ENCODE results near the gene FGF9. TPM values are rescaled to one million over a fixed set of nuclear protein-coding genes. Genes with fewer than 3 reads are reported as not detected.

The FGF9 gene
- total and polyA plus RNA-seq, 2 experiments from 2014 or later: 0.65 to 0.75 TPM

GRCh38 chr13:21703846-21704245 lies 33.0 kb downstream of the FGF9 start:
- DNase-seq: no peak
- no peaks in the 10 kb centered on the region for H3F3A ChIP-seq (ENCODE audit: insufficient read depth)
- H4K20me1 ChIP-seq (ENCODE audit: insufficient read depth): no peaks in the 10 kb centered on the region
- H3K4me3 ChIP-seq: no peak overlapping the region
- no peaks in the 10 kb centered on the region for H3K4me1 ChIP-seq (ENCODE audit: insufficient read depth)
- no peaks in the 10 kb centered on the region for H3K9me3 ChIP-seq (ENCODE audit: low read depth)
- in situ Hi-C loops (cut with MboI): no loop called here
- no peak overlapping the region for H3K27ac ChIP-seq
- H3K79me2 ChIP-seq (ENCODE audit: insufficient read depth): no peaks in the 10 kb centered on the region
- H3K36me3 ChIP-seq (ENCODE audit: low read depth): no peaks in the 10 kb centered on the region
- H3K27me3 ChIP-seq (replicated peaks; ENCODE audit: insufficient read depth): no peaks in the 10 kb centered on the region; the same call in 1 of the 2 replicates
- H3K9ac ChIP-seq: no peak overlapping the region
- H2AFZ ChIP-seq: no peak overlapping the region
- no peaks in the 10 kb centered on the region for H3K9me2 ChIP-seq (ENCODE audit: insufficient read depth)
- WGBS, 2 experiments (ENCODE audit: low coverage in 1 of 2, low lambda C conversion rate in 2 of 2, missing lambda C conversion rate in 2 of 2): 81 to 84% methylated on average over 4 of the region's 4 CpGs
- TF ChIP-seq EZH2phosphoT487 (IDR thresholded peaks at IDR 0.05; ENCODE audit: insufficient read depth, low read depth) (no peak), EZH2 (IDR thresholded peaks at IDR 0.05; ENCODE audit: insufficient read depth, poor library complexity, severe bottlenecking) (no peak)
- H3K4me2 ChIP-seq (ENCODE audit: unreplicated experiment): no peak overlapping the region

- TF ChIP-seq EZH2 (IDR thresholded peaks at IDR 0.05; ENCODE audit: insufficient read depth, poor library complexity, severe bottlenecking): no peak
- no peak for TF ChIP-seq EZH2phosphoT487 (IDR thresholded peaks at IDR 0.05; ENCODE audit: insufficient read depth, low read depth)
- no peaks in the 10 kb centered on the region for H3K4me1 ChIP-seq (ENCODE audit: insufficient read depth)
- DNase-seq: no peak
- no peaks in the 10 kb centered on the region for H3K27me3 ChIP-seq (replicated peaks; ENCODE audit: insufficient read depth)
- H3K9me3 ChIP-seq (ENCODE audit: low read depth): no peaks in the 10 kb centered on the region
- no peak overlapping the region for H3K9ac ChIP-seq
- no peaks in the 10 kb centered on the region for H3K9me2 ChIP-seq (ENCODE audit: insufficient read depth)
- no peak overlapping the region for H2AFZ ChIP-seq
- no peaks in the 10 kb centered on the region for H4K20me1 ChIP-seq (ENCODE audit: insufficient read depth)
- no peak overlapping the region for H3K4me3 ChIP-seq
- H3K27ac ChIP-seq: no peak overlapping the region
- 56 to 67% methylated on average over 3 of the region's 3 CpGs for WGBS, 2 experiments (ENCODE audit: low coverage in 1 of 2, low lambda C conversion rate in 2 of 2, missing lambda C conversion rate in 2 of 2)
- H3F3A ChIP-seq (ENCODE audit: insufficient read depth): no peaks in the 10 kb centered on the region
- H3K36me3 ChIP-seq (ENCODE audit: low read depth): no peaks in the 10 kb centered on the region
- in situ Hi-C loops (cut with MboI): no loop called here
- no peaks in the 10 kb centered on the region for H3K79me2 ChIP-seq (ENCODE audit: insufficient read depth)
- no peak overlapping the region for H3K4me2 ChIP-seq (ENCODE audit: unreplicated experiment)
Measured at GRCh38 chr13:21707586-21707985, 36.7 kb downstream of the FGF9 start.

GRCh38 chr13:21709697-21710096 lies 38.8 kb downstream of the FGF9 start:
- no peaks in the 10 kb centered on the region for H3K9me3 ChIP-seq (ENCODE audit: low read depth)
- no peaks in the 10 kb centered on the region for H3K4me1 ChIP-seq (ENCODE audit: insufficient read depth)
- no peaks in the 10 kb centered on the region for H4K20me1 ChIP-seq (ENCODE audit: insufficient read depth)
- WGBS, 2 experiments (ENCODE audit: low coverage in 1 of 2, low lambda C conversion rate in 2 of 2, missing lambda C conversion rate in 2 of 2): 5 to 13% methylated on average over 1 of the region's 1 CpG
- no peaks in the 10 kb centered on the region for H3K36me3 ChIP-seq (ENCODE audit: low read depth)
- H3K27me3 ChIP-seq (replicated peaks; ENCODE audit: insufficient read depth): no peaks in the 10 kb centered on the region
- in situ Hi-C loops (cut with MboI): no loop called here
- H3K4me3 ChIP-seq: no peak overlapping the region
- no peak overlapping the region for H3K27ac ChIP-seq
- no peak for TF ChIP-seq EZH2phosphoT487 (IDR thresholded peaks at IDR 0.05; ENCODE audit: insufficient read depth, low read depth)
- TF ChIP-seq EZH2 (IDR thresholded peaks at IDR 0.05; ENCODE audit: insufficient read depth, poor library complexity, severe bottlenecking): no peak
- no peak overlapping the region for H3K9ac ChIP-seq
- H3F3A ChIP-seq (ENCODE audit: insufficient read depth): no peaks in the 10 kb centered on the region
- H3K4me2 ChIP-seq (ENCODE audit: unreplicated experiment): no peak overlapping the region
- no peaks in the 10 kb centered on the region for H3K79me2 ChIP-seq (ENCODE audit: insufficient read depth)
- H2AFZ ChIP-seq: no peak overlapping the region
- no peaks in the 10 kb centered on the region for H3K9me2 ChIP-seq (ENCODE audit: insufficient read depth)
- DNase-seq: no peak

- no peaks in the 10 kb centered on the region for H3K79me2 ChIP-seq (ENCODE audit: insufficient read depth)
- no peak overlapping the region for H2AFZ ChIP-seq
- 15 to 17% methylated on average over 2 of the region's 2 CpGs for WGBS, 2 experiments (ENCODE audit: low coverage in 1 of 2, low lambda C conversion rate in 2 of 2, missing lambda C conversion rate in 2 of 2)
- in situ Hi-C loops (cut with MboI): no loop called here
- H3K4me3 ChIP-seq: no peak overlapping the region
- H3K4me2 ChIP-seq (ENCODE audit: unreplicated experiment): no peak overlapping the region
- no peak overlapping the region for H3K9ac ChIP-seq
- no peaks in the 10 kb centered on the region for H3K9me3 ChIP-seq (ENCODE audit: low read depth)
- H3K27ac ChIP-seq: no peak overlapping the region
- DNase-seq: no peak
- H4K20me1 ChIP-seq (ENCODE audit: insufficient read depth): no peaks in the 10 kb centered on the region
- TF ChIP-seq EZH2phosphoT487 (IDR thresholded peaks at IDR 0.05; ENCODE audit: insufficient read depth, low read depth) (no peak), EZH2 (IDR thresholded peaks at IDR 0.05; ENCODE audit: insufficient read depth, poor library complexity, severe bottlenecking) (no peak)
- no peaks in the 10 kb centered on the region for H3K36me3 ChIP-seq (ENCODE audit: low read depth)
- H3K9me2 ChIP-seq (ENCODE audit: insufficient read depth): no peaks in the 10 kb centered on the region
- H3K4me1 ChIP-seq (ENCODE audit: insufficient read depth): no peaks in the 10 kb centered on the region
- H3K27me3 ChIP-seq (replicated peaks; ENCODE audit: insufficient read depth): no peaks in the 10 kb centered on the region
- H3F3A ChIP-seq (ENCODE audit: insufficient read depth): no peaks in the 10 kb centered on the region
Measured at GRCh38 chr13:21710163-21710562, 39.3 kb downstream of the FGF9 start.

GRCh38 chr13:21717817-21718216 lies 46.9 kb downstream of the FGF9 start:
- Histone ChIP-seq H2AFZ (no peak overlapping the region), H3K79me2 (ENCODE audit: insufficient read depth) (no peaks in the 10 kb centered on the region), H3K4me2 (ENCODE audit: unreplicated experiment) (no peak overlapping the region), H3K9ac (no peak overlapping the region), H3K9me3 (ENCODE audit: low read depth) (no peaks in the 10 kb centered on the region), H3K36me3 (ENCODE audit: low read depth) (no peaks in the 10 kb centered on the region), H3K9me2 (ENCODE audit: insufficient read depth) (no peaks in the 10 kb centered on the region), H3K4me1 (ENCODE audit: insufficient read depth) (no peaks in the 10 kb centered on the region), H3K27me3 (replicated peaks; ENCODE audit: insufficient read depth) (peaks cover 4% of the 10 kb centered on the region), H3F3A (ENCODE audit: insufficient read depth) (no peaks in the 10 kb centered on the region), H3K27ac (no peak overlapping the region), H4K20me1 (ENCODE audit: insufficient read depth) (no peaks in the 10 kb centered on the region), H3K4me3 (no peak overlapping the region)
- TF ChIP-seq EZH2 (IDR thresholded peaks at IDR 0.05; ENCODE audit: insufficient read depth, poor library complexity, severe bottlenecking): no peak
- no peak for TF ChIP-seq EZH2phosphoT487 (IDR thresholded peaks at IDR 0.05; ENCODE audit: insufficient read depth, low read depth)
- WGBS, 2 experiments (ENCODE audit: low coverage in 1 of 2, low lambda C conversion rate in 2 of 2, missing lambda C conversion rate in 2 of 2): 20% methylated on average over 4 of the region's 4 CpGs
- DNase-seq: no peak
- in situ Hi-C loops (cut with MboI): no loop called here

All from GM23248 (cell line).